Globus pallidus (tissue), 1 donor: Measurements from ENCODE around the gene CAMTA1.

Source experiments
- DNase-seq: peaks from one replicate; pipeline ENCODE4 v3.0.0-alpha.2; 2015; ENCODE audit warnings: low spot score

The CAMTA1 gene

DNA sequence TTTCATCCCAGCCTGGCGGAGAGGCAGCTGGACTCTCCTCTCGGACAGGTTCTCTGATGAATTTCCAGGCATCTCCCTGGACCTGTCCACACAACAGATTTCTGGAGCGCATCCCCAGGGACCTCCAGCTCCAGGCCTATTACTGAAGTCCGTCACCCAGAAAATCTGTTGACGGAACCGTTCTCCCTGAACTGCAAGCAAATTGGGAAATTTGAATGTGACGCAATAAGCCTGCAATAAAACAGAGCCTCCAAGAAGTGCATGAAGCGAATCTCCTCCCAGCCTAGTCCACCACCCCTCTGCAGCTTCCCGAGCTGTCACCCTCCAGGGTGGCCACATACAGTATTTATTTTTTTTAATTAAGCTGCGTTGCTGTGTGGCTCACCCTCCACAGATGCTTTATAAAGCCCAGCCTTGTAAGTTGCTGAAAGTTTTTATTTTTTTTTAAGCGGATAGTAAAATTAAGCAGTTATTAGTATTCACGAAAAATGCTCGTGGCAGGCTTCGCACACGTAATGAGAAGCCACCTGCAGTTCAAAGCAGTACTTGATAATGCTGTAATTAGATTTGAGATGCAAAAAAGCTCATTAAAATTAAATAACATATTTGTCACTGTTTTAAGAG lies 173.3 kb downstream of the CAMTA1 start:
- DNase-seq, result no peak

DNA sequence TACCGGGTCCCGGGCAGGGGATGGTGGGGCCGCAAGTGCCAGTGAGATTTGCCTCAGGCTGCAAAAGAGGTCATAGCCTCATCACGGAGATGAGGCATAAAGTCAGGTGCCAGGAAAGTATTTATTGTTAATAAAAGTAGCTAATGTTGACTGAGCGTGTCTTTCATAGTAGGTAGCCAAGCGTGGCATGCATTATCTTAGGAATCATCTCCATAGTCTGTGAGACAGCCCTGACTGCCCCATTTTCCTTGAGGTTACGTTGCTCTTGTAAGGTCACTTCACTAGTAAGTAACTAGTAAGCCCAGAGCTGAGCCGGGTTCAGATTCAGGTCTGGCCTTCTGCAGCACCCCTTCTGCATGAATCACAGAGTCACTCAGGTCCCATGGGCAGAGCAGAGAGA lies 174.2 kb downstream of the CAMTA1 start:
- no peak for DNase-seq

DNA sequence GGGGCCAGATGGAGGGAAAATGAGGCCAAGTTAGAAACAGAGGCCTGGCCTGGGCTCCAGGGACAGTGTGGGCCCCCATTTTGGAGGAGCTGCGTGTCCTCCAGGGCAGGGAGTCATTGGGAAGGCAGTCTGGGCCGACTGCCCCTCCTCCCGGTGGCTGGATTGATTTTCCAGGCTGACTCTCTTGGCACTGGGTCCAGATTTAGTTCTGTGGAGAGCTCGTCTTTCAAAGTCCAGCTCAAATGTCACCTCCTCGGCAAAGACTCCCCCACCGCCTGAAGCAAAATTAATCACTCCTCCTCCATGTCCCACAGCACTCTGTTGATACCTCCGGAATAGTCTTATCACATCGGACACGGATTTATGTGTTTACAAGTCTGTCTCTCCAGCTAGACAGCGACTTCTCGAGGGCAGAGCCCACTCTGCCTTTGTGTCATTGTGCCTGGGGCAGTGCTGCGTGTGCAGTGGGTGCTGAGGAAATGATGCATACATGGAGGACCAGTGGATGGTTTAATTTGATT lies 175.1 kb downstream of the CAMTA1 start:
- DNase-seq, result no peak

DNA sequence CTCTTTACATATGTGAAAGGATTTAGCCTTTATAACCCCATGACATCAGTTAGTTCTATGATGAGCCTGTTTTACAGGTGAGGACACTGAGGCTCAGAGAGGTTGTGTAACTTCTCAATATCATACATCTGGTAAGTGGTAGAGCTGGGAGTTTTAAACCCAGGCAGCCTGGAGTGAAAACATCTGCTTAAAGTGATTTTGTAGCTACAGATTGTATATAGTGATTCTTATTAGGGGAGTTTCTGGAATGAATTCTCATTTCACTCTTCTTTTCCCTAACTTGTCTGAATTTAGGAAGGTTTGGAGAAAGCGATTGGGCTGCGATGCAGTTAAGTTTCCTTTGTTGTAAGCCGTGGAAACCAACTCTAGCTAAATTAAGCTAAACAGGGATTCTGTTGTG lies 175.6 kb downstream of the CAMTA1 start:
- no peak for DNase-seq

DNA sequence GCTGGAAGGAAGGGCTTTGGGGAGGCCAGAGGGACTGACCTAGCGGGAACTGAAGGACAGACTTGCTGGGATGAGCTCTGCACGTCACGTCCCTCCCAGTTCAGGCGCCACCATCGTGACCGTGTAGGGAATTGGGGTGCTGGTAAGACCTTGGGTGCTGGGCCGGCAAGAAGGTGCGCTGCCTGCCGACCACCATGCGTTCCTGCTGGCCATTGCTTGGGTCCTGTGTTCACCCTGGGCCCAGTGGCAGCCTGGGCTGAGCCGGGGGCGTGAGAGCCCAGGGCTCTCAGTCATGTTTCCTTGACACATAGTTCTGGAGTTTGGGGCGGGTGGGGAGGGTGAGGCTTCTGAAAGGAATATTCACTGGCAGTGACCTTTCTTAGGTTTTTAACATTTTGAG lies 176.0 kb downstream of the CAMTA1 start:
- DNase-seq, result no peak

DNA sequence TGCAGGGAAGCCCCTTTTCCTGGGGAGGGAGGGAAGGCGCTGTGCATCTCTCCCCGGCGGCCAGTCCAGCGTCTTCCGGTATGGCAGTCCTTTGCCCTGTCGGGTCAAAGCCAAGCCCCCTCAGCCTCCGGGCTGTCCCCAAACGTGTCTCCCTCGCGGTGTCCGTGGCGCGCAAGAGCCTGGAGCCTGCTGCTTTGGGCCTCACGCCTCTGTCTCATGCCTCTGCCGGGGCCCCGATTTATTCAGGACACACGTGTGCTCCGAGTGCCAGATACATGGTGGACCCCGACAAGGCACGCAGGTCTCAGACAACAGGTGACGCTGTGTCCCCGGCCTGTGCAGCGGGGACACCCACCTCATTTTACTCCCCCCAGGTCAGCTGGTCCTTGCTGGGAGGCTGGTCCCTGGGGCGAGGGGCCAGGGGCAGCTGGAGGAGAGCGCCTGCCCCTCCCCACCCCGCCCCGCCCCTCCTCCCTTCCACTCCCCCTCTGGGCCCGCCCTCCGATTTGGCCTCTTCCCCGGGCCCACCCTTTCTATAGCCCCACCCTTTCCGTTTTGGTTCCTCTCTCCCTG lies 176.7 kb downstream of the CAMTA1 start:
- DNase-seq, result no peak

DNA sequence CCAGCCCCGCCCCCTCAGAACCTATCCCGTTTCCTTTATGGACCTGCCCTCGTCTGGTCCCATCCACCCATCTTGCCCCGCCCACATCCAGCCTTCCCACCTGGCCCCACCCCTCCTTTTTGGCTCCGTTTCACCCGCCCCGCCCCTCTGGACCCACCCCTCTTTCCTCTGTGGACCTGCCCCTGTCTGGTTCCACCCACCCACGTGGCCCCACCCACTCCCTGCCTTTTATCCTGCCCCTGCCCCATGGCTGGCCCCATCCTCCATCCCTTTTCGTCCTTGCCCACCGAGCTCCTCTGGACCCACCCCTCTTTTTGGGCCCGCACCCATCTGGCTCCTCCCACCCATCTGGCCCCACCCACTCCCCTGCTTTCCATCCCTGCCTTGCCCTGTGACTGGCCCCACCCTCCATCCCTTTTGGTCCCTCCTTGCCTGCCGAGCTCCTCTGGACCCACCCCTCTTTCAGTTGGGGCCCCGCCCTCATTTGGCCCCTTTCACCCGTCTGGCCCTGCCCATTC lies 177.3 kb downstream of the CAMTA1 start:
- DNase-seq, result no peak

DNA sequence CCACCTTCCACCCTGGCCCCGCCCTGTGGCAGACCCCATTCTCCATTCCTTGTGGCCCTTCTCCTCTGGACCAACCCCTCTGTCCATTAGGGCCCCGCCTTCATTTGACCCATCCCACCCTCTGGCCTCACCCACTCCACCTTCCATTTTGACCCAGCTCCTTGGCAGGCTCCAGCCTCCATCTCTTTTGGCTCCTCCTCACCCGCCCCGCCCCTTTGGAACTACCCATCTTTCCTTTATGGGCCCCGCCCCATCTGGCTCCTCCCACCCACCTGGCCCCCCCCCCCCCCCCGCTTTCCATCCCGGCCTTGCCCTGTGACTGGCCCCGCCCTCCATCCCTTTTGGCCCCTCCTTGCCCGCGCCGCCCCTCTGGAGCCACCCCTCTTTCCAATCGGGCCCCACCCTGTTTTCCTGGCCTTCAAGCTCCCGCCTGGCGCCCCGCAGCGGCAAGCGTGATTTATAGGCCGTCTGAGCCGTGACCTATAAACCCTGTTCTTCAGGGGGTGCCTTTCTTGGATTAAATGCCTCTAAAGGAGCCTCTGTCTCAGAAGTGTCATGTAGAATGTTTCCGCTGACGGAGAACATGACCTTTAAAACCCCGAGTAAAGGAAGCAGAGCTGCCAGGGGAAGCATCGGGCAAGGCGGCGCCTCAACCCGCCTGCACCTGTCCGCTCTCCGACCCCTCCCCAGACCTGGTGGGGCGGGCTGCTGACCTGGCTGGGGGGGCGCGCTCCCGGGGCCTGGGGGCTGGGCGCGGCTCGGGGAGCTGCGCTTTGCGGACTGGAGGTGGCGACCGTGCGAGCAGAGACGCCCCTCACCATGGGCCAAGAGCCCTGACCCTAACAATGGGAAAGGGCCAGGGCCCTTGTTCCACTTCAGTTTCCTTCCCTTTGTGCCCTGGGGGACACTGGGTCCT lies 178.0 kb downstream of the CAMTA1 start:
- DNase-seq, result no peak

DNA sequence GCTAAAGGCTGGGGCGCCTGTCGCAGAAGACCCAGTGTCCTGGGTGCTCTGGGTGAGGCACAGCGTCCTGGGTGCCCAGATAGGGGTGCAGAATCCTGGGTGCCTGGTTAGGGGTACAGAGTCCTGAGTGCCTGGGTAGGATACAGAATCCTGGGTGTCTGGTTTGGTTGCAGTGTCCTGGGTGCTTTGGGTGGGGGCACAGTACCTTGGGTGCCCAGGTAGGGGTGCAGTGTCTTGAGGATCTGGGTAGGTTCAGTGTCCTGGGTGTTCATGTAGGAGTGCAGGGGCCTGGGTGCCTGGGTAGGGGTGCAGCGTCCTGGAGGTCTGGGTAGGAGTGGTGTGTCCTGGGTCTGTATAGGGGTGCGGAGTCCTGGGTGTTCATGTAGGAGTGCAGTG lies 178.7 kb downstream of the CAMTA1 start:
- DNase-seq, result no peak

DNA sequence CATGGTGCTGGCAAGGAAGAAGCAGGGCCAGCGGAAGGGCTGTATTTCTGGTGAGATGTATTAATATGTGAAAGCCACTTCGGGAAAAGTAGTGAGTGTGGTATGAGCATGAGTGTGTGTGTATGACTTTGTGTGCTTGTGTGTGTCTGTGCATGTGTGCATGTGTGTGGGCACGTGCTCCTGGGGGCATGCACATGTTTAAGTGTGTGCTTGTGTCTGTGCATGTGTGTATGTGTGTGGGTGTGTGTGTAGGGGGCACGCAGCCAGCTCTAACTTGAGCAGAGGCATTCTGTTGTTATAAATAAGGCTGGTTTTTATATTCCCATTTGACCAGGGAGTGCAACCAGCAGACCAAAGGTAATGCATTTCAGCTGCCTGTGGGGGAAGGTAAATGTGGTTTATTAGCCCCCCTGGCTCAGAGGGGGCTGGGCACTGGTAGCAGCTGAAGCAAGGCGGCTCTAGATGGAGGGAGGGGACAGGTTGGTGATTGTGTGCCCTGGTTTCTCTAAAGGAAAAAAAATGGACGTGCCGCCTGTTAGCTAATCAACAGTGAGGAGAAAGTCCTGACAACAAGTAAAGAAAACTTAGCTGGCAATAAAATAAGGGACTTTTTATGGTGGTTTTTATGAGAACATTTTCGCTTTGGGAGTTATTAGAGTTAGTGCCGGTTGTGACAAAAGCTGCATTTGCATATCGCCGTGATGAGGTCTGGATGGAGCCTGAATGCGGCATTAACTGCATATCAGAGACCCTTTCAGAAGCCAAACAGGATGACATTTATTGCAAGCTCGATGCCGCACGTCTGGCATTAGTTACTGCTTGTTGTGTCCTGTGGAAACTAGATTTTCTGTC lies 180.1 kb downstream of the CAMTA1 start:
- DNase-seq, result no peak

DNA sequence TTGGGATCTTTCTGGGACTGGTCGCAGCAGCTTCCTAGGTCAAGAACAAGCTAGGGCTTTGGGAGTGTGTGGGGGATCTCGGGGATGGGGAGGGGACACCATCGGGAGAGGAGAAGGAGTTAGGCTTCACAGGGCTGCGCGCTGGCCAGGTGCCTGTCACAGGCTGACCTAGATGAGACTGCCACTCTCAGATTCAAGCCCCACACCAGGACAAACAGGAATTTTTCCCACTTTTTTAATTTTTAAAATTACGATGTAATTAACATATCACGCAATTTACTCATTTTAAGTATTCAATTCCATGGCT lies 180.6 kb downstream of the CAMTA1 start:
- DNase-seq, result no peak

DNA sequence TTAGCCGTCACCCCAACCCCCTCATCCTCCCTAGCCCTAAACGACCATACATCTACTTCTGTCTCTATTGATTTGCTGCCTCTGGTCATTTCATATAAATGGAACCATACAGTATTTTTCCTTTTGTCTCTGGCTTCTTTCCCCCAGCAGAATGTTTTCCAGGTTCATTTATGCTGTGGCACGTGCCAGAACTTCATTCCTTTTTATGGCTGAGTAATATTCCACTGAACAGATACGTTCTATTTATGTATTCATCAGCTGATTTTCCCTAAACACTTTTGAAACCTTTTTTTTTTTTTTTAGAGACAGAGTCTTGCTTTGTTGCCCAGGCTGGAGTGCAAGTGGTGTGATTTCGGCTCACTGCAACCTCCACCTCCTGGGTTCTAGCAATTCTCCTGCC lies 181.1 kb downstream of the CAMTA1 start:
- DNase-seq, result no peak

DNA sequence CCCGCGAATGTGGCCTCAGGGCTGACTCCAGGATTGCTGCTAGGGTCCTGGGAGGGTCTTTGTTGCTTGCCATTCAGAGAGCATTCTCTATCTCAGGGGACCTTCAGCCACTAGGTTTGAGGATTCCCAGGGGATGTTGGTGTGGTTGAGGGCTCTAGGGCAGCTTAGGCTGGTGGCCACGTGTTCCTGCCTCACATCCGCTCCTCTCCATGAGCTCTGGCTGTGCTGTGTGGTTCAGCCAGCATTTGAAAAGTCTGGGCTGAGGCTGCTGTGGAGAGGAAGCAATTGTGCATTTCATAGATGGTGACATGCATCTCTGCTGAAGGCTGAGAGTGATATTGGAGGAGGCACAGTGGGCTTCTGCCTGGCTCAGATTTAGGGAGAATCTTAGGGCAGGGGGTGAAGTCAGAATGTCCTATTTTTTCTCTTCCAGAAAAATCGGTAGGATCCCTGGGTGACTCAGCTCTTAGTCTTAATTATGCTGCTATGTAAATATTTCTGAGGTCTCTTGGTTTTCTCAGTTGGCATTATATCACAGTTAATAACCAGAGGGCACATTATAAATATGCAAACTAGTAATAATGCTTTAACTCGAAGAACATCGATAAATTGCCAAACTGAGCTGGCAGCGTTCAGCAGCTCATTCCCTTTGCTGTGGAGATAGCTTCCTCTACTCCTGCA lies 182.3 kb downstream of the CAMTA1 start:
- no peak for DNase-seq

DNA sequence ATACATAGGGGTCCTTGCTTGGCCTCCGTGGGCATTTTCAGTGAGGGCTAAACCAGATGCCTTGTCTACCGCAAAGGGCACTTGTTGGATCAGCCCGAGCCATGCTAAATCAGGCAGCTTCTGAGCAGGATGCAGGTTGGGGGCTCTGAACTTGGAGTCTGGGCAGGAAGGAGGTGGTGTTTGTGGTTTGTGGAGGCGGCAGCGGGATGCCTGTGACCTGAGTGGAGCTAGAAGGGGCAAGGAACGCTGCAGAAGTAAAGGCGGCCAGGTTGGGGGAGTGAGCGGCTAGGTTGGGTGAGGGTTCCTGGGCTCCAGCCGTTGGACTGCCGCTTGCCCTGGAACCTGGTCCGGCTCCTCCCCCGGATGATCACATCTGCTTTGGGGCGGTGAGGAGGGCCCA lies 183.9 kb downstream of the CAMTA1 start:
- DNase-seq, result no peak

DNA sequence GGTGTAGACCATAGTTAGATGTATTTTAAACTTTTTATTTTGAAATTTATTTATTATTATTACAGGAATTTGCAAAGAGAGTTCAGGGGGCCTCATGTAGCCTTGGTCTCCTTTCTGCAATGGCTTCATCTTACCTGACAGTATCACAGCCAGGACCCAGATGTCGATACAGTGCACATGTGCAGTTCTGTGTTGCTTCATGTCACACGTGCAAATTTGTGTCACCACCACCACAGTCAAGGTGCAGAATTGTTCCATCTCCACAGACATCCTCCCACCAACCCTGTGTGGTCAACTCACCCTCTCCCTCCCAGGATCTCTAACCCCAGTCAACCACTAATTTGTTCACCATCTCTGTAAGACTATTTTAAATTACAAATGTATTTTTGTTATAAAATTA lies 184.5 kb downstream of the CAMTA1 start:
- DNase-seq, result no peak

DNA sequence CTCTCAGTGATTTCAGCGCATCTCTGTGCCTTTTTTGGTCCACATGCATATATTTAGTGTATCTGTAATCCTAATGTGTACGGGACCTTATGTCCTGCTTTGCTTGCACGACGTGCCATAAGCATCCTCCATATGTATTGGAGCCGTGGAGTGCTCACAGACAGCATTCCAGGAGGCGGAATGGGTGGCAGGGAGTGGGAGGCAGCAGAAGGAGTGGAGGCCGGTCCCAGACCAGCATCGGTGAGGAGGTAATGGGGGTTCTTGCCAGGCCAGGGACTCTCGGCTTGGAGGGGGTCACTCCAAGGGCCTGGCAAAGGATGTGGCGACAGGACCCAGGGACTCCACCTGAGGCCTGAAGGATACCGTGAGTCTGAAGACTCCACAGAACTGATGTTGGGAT lies 185.0 kb downstream of the CAMTA1 start:
- no peak for DNase-seq

DNA sequence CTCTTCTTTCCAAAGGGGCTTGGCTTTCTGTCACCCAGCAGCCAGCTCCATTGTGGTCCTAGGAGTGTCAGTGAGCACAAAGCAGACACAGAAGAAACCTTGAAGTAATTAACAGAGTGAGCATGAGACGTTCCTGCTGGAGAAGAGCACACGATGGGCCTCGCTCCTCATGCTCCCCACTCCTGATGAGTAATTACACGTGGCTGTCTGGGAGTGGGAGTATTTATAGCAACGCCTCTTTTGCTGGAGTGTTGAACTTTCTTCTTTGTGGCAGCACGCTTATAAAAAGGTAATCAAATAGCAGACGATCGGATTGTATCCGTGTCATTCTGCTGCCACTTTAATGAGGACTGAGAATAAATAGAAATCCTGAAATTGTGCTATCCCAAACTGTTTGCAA lies 185.8 kb downstream of the CAMTA1 start:
- DNase-seq, result no peak

DNA sequence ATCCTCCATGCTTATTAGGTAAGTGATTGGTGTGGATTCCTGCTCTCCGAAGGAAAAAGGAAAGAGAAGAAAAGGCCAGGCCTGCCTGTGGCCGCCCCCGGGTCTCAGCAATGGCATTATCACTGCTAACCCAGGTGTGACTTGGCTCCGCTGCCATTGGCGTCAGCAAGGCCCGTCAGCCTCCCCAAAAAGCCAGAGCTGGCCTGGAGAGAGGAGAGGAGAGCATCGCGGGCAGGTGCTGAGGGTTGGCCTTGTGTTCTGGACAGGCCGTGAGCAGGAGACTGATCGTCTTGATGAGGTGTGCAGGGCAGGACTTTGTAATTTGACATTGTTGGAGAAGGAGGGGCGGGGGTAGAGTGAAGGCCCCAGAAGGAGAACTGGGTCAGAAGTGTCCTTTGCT lies 186.4 kb downstream of the CAMTA1 start:
- no peak for DNase-seq

DNA sequence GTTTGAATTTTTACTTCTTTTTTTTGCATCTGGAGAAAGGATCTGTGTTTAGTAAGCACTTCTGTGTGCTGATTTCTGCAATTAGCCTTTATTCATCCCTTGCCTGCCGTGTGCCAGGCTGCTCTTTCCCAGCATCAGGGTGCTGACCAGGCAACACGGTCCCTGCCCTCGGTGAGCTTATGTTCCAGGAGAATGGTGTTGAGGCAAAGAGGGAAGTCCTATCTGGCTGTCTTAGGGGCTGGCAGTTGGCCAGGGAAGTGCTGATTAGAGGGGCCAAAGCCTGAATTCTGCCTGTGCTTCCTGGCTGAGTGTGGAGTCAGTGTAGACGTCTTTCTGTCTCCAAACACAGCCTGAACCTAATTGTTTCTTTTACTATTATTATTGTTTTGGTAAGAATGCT lies 187.1 kb downstream of the CAMTA1 start:
- no peak for DNase-seq

DNA sequence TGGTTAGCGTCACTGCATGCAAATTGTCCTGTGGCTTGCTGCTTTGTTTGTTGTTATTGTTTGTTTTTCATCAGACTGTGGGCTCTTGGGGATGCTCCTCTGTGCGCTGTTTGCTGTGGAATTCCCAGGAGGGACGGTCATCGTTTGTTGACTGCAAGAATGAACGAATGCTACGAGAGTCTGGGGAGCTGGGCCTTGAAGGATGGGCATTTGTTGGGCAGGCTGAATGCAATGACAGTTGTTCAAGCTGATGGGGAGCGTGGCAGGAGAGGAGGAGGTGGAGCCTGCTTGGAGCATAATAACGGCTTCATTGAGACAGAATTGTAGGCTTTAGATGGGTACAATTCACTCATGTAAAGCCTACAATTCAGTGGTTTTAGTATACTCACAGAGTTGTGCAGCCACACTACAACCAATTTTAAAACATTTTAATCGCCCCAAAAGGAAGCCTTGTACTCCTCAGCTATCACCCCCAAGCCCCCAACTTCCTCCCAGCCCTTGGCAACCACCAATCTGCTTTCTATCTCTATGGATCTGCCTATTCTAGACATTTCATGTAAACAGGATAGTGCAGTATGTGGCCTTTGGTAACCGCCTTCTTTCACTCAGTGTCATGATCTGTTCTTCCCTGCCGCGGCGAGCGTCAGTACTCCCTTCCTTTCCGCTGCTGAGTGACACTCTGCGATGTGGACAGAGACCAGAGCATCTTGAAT lies 190.2 kb downstream of the CAMTA1 start:
- DNase-seq, result peak; percentile 50

DNA sequence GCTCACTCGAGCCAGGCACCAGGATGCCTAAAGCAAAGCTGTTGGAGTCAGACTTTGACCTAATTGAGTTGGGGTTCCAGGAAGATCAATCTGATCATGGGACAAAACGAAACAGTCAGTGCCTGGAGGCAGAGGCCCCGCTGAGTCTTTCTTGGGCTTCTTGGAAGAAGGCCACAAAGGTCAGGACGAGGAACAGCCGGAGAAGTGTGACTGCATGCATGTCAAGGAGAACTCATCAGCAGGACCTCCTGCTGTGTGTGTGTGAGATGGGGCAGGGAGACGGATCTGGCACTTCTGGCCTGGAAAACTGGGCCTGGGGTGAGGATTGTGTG lies 190.8 kb downstream of the CAMTA1 start:
- no peak for DNase-seq
